Skeletal muscle tissue (tissue), 4 donors: Measurements from ENCODE around the gene ARPC4. TPM values are rescaled to one million over a fixed set of nuclear protein-coding genes. Genes with fewer than 3 reads are reported as not detected.

Experiments used
- H3K27ac ChIP-seq: one replicate; pipeline ENCODE4 v1.7.0; 2013; ENCODE audit warnings: mild to moderate bottlenecking, low read depth, low read length, inconsistent platforms
- H3K27me3 ChIP-seq, 3 donors: one replicate each; pipeline ENCODE4 v1.7.0; 2013; ENCODE audit warnings: low read length in 3 of 3; ENCODE audit not compliant: control insufficient read depth in 3 of 3, insufficient read depth in 3 of 3
- H3K36me3 ChIP-seq, 3 donors: one replicate each; pipeline ENCODE4 v1.7.0; 2013; ENCODE audit warnings: low read length in 3 of 3; ENCODE audit not compliant: control insufficient read depth in 3 of 3, insufficient read depth in 3 of 3
- H3K4me1 ChIP-seq, 3 donors: one replicate each; pipeline ENCODE4 v1.7.0; 2013; ENCODE audit warnings: low read length in 3 of 3, mild to moderate bottlenecking in 3 of 3; ENCODE audit not compliant: control insufficient read depth in 3 of 3, insufficient read depth in 3 of 3
- H3K4me3 ChIP-seq, 3 donors: one replicate each; pipeline ENCODE4 v1.7.0; 2013; ENCODE audit warnings: low read length in 3 of 3
- H3K9ac ChIP-seq, 3 donors: one replicate each; pipeline ENCODE4 v1.7.0; 2013; ENCODE audit warnings: low read length in 3 of 3, mild to moderate bottlenecking in 3 of 3, moderate library complexity in 2 of 3, low read depth in 1 of 3
- H3K9me3 ChIP-seq, 3 donors: one replicate each; pipeline ENCODE4 v1.7.0; 2013; ENCODE audit warnings: low read length in 3 of 3; ENCODE audit not compliant: control insufficient read depth in 3 of 3
- total RNA-seq: library from RNA; depleted of rRNA; stranded (reverse); fragments of >200 nt; gene quantifications from one replicate; pipeline ENCODE4 v1.2.3, GENCODE V29; 2014
- donor health status: Osteomylitis.

ARPC4 gene
- total RNA-seq, 1 donor from 2014 or later, result 65.2 TPM

GRCh38 chr3:9786825-9787669 is 5.8 kb upstream of the ARPC4 start:
- Histone ChIP-seq H3K36me3 (peaks cover 36 to 60% (median 46%) of the 10 kb centered on the region in 3 donors), H3K9ac (no peak overlapping the region), H3K27ac (no peak overlapping the region), H3K9me3 (no peaks in the 10 kb centered on the region), H3K27me3 (no peaks in the 10 kb centered on the region), H3K4me1 (peaks cover 10 to 14% (median 11%) of the 10 kb centered on the region in 3 donors), H3K4me3 (no peak overlapping the region)

- Histone ChIP-seq H3K27me3 (no peaks in the 10 kb centered on the region), H3K27ac (no peak overlapping the region), H3K4me3 (no peak overlapping the region), H3K9me3 (no peaks in the 10 kb centered on the region), H3K4me1 (peaks cover 10 to 14% (median 11%) of the 10 kb centered on the region in 3 donors), H3K36me3 (peaks cover 35 to 54% (median 43%) of the 10 kb centered on the region in 3 donors), H3K9ac (no peak overlapping the region)
Measured at GRCh38 chr3:9787714-9788113, 5.2 kb upstream of the ARPC4 start.

GRCh38 chr3:9791127-9791526 is 1.8 kb upstream of the ARPC4 start:
- peaks cover 22 to 31% (median 31%) of the 10 kb centered on the region in 3 donors for H3K36me3 ChIP-seq
- H3K27me3 ChIP-seq, result no peaks in the 10 kb centered on the region
- H3K4me1 ChIP-seq, result peaks cover 19 to 32% (median 27%) of the 10 kb centered on the region in 3 donors
- H3K9me3 ChIP-seq, result no peaks in the 10 kb centered on the region
- H3K27ac ChIP-seq, result no peak overlapping the region
- H3K9ac ChIP-seq, result peak overlapping the region; percentile 7 to 97 (median 94)
- peak overlapping the region in 1 of 3 donors; percentile 97 for H3K4me3 ChIP-seq

GRCh38 chr3:9791790-9792404 is 985 bp upstream of the ARPC4 start:
- H3K4me1 ChIP-seq, result peaks cover 19 to 32% (median 27%) of the 10 kb centered on the region in 3 donors

GRCh38 chr3:9793161-9793781 is 389 bp downstream of the ARPC4 start:
- Histone ChIP-seq H3K9me3 (no peaks in the 10 kb centered on the region), H3K4me1 (peaks cover 19 to 32% (median 27%) of the 10 kb centered on the region in 3 donors), H3K36me3 (peaks cover 20 to 29% (median 27%) of the 10 kb centered on the region in 3 donors), H3K27ac (peak overlapping the region; percentile 96), H3K9ac (peak overlapping the region; percentile 94 to 97 (median 97)), H3K27me3 (no peaks in the 10 kb centered on the region), H3K4me3 (peak overlapping the region; percentile 96 to 100 (median 97))

More at GRCh38 chr3:9791790-9792404, 985 bp upstream of the ARPC4 start:
- H3K27ac ChIP-seq, result peak overlapping the region; percentile 96
- H3K9ac ChIP-seq, result peak overlapping the region; percentile 94 to 97 (median 97)
- H3K9me3 ChIP-seq, result no peaks in the 10 kb centered on the region
- H3K27me3 ChIP-seq, result no peaks in the 10 kb centered on the region
- peaks cover 15 to 24% (median 23%) of the 10 kb centered on the region in 3 donors for H3K36me3 ChIP-seq
- H3K4me3 ChIP-seq, result peak overlapping the region; percentile 96 to 100 (median 97)

- H3K9ac ChIP-seq, result no peak overlapping the region
- no peaks in the 10 kb centered on the region for H3K27me3 ChIP-seq
- peaks cover 17 to 33% (median 33%) of the 10 kb centered on the region in 3 donors for H3K36me3 ChIP-seq
- H3K9me3 ChIP-seq, result no peaks in the 10 kb centered on the region
- H3K4me3 ChIP-seq, result no peak overlapping the region
- H3K27ac ChIP-seq, result no peak overlapping the region
- peaks cover 19 to 32% (median 27%) of the 10 kb centered on the region in 3 donors for H3K4me1 ChIP-seq
Measured at GRCh38 chr3:9794400-9794799, 1.5 kb downstream of the ARPC4 start.

DNA sequence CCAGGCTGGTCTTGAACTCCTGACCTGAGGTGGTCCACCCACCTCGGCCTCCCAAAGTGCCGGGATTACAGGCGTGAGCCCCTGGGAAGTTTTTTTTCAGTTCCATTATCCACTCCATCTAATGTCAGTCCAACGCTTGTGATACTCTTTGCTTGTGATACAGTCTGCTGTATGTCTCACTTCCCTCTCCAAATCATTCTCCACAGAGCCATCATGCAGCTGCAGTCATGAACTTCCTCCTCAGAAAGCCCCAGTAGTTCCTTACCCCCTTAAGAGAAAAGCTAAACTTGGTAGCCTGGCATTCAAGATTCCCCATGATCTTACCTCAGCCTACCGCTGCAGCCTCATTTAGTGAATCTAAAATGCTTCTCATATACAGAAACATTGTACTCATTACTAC is 2.3 kb downstream of the ARPC4 start:
- no peak overlapping the region for H3K4me3 ChIP-seq
- H3K27me3 ChIP-seq, result no peaks in the 10 kb centered on the region
- peaks cover 19 to 32% (median 27%) of the 10 kb centered on the region in 3 donors for H3K4me1 ChIP-seq
- no peak overlapping the region for H3K27ac ChIP-seq
- peak overlapping the region in 1 of 3 donors; percentile 17 for H3K9ac ChIP-seq
- H3K36me3 ChIP-seq, result peaks cover 21 to 35% (median 33%) of the 10 kb centered on the region in 3 donors
- no peaks in the 10 kb centered on the region for H3K9me3 ChIP-seq

DNA sequence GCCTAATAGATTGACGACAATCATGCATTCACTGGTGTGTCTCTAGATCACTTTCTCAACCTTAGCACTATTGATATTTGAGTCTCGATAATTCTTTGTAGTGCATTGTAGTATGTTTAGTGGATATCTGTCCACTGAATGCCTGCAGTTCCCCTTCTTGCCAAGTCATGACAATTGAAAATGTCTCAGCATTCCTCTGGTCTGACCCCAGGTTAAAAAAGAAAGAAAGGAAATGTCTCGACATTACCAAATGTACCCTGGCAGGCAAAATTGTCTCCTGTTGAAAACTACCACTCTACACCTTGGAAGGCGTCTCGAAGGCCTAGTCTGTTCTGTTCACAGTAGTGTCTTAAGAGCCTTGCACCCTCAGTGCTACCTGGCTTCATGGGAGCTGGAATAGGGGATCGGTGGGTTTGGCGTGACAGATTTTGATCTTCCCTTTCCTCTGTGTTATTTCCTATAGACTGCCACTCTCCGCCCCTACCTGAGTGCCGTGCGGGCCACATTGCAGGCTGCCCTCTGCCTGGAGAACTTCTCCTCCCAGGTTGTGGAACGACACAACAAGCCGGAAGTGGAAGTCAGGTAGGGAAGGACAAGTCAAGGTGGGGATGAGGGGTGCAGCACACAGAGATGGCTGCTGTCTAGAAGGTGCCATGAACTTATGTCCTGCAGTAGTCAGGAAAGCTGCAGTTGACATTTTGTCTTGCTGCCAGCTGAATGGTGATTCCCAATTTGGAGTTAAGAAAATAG is 4.5 kb downstream of the ARPC4 start:
- Histone ChIP-seq H3K27me3 (no peaks in the 10 kb centered on the region), H3K9me3 (no peaks in the 10 kb centered on the region), H3K4me3 (no peak overlapping the region), H3K36me3 (peaks cover 34 to 48% (median 47%) of the 10 kb centered on the region in 3 donors), H3K9ac (no peak overlapping the region), H3K27ac (no peak overlapping the region), H3K4me1 (peaks cover 8 to 18% (median 15%) of the 10 kb centered on the region in 3 donors)

- Histone ChIP-seq H3K27ac (no peak overlapping the region), H3K4me3 (no peak overlapping the region), H3K27me3 (no peaks in the 10 kb centered on the region), H3K9ac (no peak overlapping the region), H3K9me3 (no peaks in the 10 kb centered on the region), H3K4me1 (peaks cover 8 to 14% (median 10%) of the 10 kb centered on the region in 3 donors), H3K36me3 (peaks cover 61 to 72% (median 70%) of the 10 kb centered on the region in 3 donors)
Measured at GRCh38 chr3:9800529-9800928, 7.6 kb downstream of the ARPC4 start.
